Endothelial cell of umbilical vein (primary cell): Measurements from ENCODE around the gene MSH4. TPM values are rescaled to one million over a fixed set of nuclear protein-coding genes. Genes with fewer than 3 reads are reported as not detected.
A peak's percentile ranks its signal among the peaks of the same experiment; 100 is the strongest.
"Not testable (repeated sequence)": the region's sequence is repeated elsewhere in the genome, so short reads cannot be mapped to it uniquely, and the experiment has no call there.

Experiments used
- BruUV-seq: library from RNA; stranded (reverse); fragments of 400-500 nt; replicated peaks from 2 replicates; lab custom pipeline; 2021; lab: Mats Ljungman, UMichigan
- CTCF ChIA-PET: fragments of 300-600, 350-600 bp; sonication (Branson Sonifier 250); formaldehyde crosslinking; loops from one replicate; lab custom pipeline; 2021; ENCODE audit warnings: antibody characterized with exemption, inconsistent platforms; lab: Charles Lee
- POLR2A ChIA-PET: fragments of 300-600, 350-600 bp; sonication (Branson Sonifier 250); formaldehyde crosslinking; loops from one replicate; lab custom pipeline; 2021; ENCODE audit warnings: antibody characterized with exemption, inconsistent platforms; lab: Charles Lee
- DNase-seq: peaks from one replicate; pipeline ENCODE4 v3.0.0-alpha.2; 2011; ENCODE audit warnings: low read depth, low spot score
- FAIRE-seq: peaks from 2 replicates; lab custom pipeline; 2011; peaks lifted over from hg19 to GRCh38; lab: Jason Lieb, UNC
- H2AFZ ChIP-seq: 2 replicates; pipeline ENCODE4 v1.6.0; 2012; ENCODE audit warnings: low read depth, low read length, control low read depth, inconsistent platforms
- H3K27ac ChIP-seq: 2 replicates; pipeline ENCODE4 v1.5.1; 2011; ENCODE audit warnings: low read depth, mild to moderate bottlenecking, control low read depth, low read length, moderate library complexity; ENCODE audit not compliant: insufficient read depth
- H3K27me3 ChIP-seq, 2 experiments: 2 replicates each; pipeline versions ENCODE4 v1.6.0 to v1.6.1; 2011; ENCODE audit warnings: low read length in 2 of 2, mixed read lengths in 1 of 2; ENCODE audit not compliant: control insufficient read depth in 2 of 2, insufficient read depth in 2 of 2
- H3K36me3 ChIP-seq, 2 experiments: 2 replicates in 1 of 2; 3 replicates in 1 of 2; pipeline ENCODE4 v1.5.1; 2011; ENCODE audit warnings: low read length in 2 of 2, mild to moderate bottlenecking in 1 of 2, moderate library complexity in 1 of 2; ENCODE audit not compliant: control insufficient read depth in 2 of 2, insufficient read depth in 2 of 2; ENCODE audit errors: extremely low read depth in 1 of 2
- H3K4me1 ChIP-seq: 3 replicates; pipeline ENCODE4 v1.5.1; 2011; ENCODE audit warnings: mild to moderate bottlenecking, low read length; ENCODE audit not compliant: control insufficient read depth, insufficient read depth; ENCODE audit errors: extremely low read depth
- H3K4me2 ChIP-seq: 2 replicates; pipeline ENCODE4 v1.6.1; 2011; ENCODE audit warnings: low read length, control low read depth, mixed read lengths; ENCODE audit not compliant: insufficient read depth
- H3K4me3 ChIP-seq, 3 experiments: fragments of 200-600 bp in 1 of 3; sonication (generic), shearing (Covaris generic) in 1 of 3; replicated peaks in 1 of 3; 2 replicates each; pipeline ENCODE4 v1.5.1; 2011 to 2016; ENCODE audit warnings: control low read depth in 3 of 3, low read length in 3 of 3, mild to moderate bottlenecking in 2 of 3, inconsistent platforms in 1 of 3, low read depth in 1 of 3, moderate library complexity in 1 of 3; ENCODE audit not compliant: insufficient read depth in 1 of 3
- H3K79me2 ChIP-seq: 2 replicates; pipeline ENCODE4 v1.6.0; 2012; ENCODE audit warnings: low read length, inconsistent platforms; ENCODE audit not compliant: control insufficient read depth, insufficient read depth
- H3K9ac ChIP-seq: replicated peaks from 2 replicates; pipeline ENCODE3; 2011; ENCODE audit warnings: low read length, control low read depth; ENCODE audit not compliant: insufficient read depth; ENCODE audit errors: extremely low read depth
- H3K9me1 ChIP-seq: replicated peaks from 3 replicates; pipeline ENCODE4 v1.6.0; 2011; ENCODE audit warnings: mild to moderate bottlenecking, low read length; ENCODE audit not compliant: control insufficient read depth, insufficient read depth; ENCODE audit errors: extremely low read depth
- H3K9me3 ChIP-seq: replicated peaks from 2 replicates; pipeline ENCODE4 v1.5.1; 2012; ENCODE audit warnings: low read length, inconsistent platforms; ENCODE audit not compliant: control insufficient read depth, insufficient read depth
- H4K20me1 ChIP-seq: replicated peaks from 2 replicates; pipeline ENCODE3; 2011; ENCODE audit warnings: mild to moderate bottlenecking, low read length; ENCODE audit not compliant: control insufficient read depth, insufficient read depth; ENCODE audit errors: extremely low read depth
- CTCF ChIP-seq, 2 donors: IDR thresholded peaks; 1 replicate in 1 of 2; 2 replicates in 1 of 2; pipeline ENCODE4 v1.5.1; 2011; ENCODE audit warnings: low read length in 2 of 2, mild to moderate bottlenecking in 2 of 2, moderate library complexity in 2 of 2, control low read depth in 1 of 2, inconsistent platforms in 1 of 2, low read depth in 1 of 2; ENCODE audit not compliant: insufficient read depth in 1 of 2; ENCODE audit errors: extremely low read depth in 1 of 2
- JUN ChIP-seq: IDR thresholded peaks from 2 replicates; pipeline ENCODE4 v1.6.1; 2011; ENCODE audit warnings: borderline replicate concordance, low read depth; ENCODE audit not compliant: insufficient read length, insufficient read depth
- POLR2A ChIP-seq: IDR thresholded peaks from 2 replicates; pipeline ENCODE4 v1.6.1; 2012; ENCODE audit warnings: low read depth, mild to moderate bottlenecking, control low read depth, low read length
- dilution Hi-C: fragments of 300-500 bp; cut with MboI; formaldehyde crosslinking; loops from one replicate; pipeline ENCODE4 v1.15.0; 2019; ENCODE audit warnings: low sequenced_read_pairs; ENCODE audit not compliant: extremely low pct_ligation_motif_present
- intact Hi-C: fragments of 100-400 bp; cut with micrococcal nuclease; formaldehyde crosslinking; loops from one replicate; pipeline ENCODE4 v1.10.0; 2022
- polyA plus RNA-seq, 4 experiments: library from polyadenylated mRNA; depleted of rRNA in 3 of 4; stranded (reverse) in 3 of 4; unstranded in 1 of 4; fragments of >200 nt; gene quantifications; 2 replicates each; pipeline versions ENCODE4 v1.2.1 to v1.2.3, GENCODE V29; 2011 to 2012; ENCODE audit warnings: missing spikeins in 1 of 4
- total RNA-seq: library from RNA; stranded (reverse); gene quantifications from 2 replicates; pipeline ENCODE4 v1.2.3, GENCODE V29; 2021

MSH4 gene
- total and polyA plus RNA-seq, 2 donors (not counting 3 experiments of a cell fraction or from before 2014, with no cell fraction given) = 0.01 to 0.29 TPM

DNA sequence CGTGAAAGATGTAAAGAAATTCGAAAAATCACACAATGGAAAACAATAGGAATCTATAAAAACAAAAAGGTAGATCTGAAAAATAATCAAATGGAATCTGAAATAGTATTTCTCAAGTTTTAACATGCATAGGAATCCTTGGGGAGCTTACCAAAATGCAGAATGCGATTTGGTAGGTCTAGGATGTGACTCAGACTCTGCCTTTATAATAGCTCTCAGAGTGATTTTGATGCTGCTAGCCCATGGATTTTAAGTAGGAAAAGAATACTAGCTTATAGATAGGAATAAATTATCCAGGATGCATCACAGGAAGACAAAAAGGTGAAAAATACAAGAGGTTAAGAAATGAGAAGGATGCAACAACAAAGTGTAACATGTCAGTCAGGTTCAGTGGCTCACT lies 24.7 kb upstream of the MSH4 start:
- ChIA-PET CTCF (interaction anchor here (0.6 kb wide), 1 partner anchor 343 kb away, joined by 3 read pairs; no protein-coding TSS in a partner anchor), POLR2A (no interaction called here)
- Histone ChIP-seq H3K4me1 (peaks cover 2% of the 10 kb centered on the region), H3K9ac (no peak overlapping the region), H3K36me3 (no peaks in the 10 kb centered on the region), H3K27ac (no peak overlapping the region), H3K27me3 (no peaks in the 10 kb centered on the region), H3K4me3 (no peak overlapping the region), H3K79me2 (no peaks in the 10 kb centered on the region), H4K20me1 (no peaks in the 10 kb centered on the region), H2AFZ (no peak overlapping the region), H3K9me1 (no peaks in the 10 kb centered on the region), H3K4me2 (no peak overlapping the region), H3K9me3 (no peaks in the 10 kb centered on the region)
- intact Hi-C loops = no loop called here
- BruUV-seq = no TSS peak
- dilution Hi-C loops = no loop called here
- no peak for TF ChIP-seq POLR2A
- TF ChIP-seq CTCF (IDR thresholded peaks at IDR 0.05; ENCODE audit: extremely low read depth in 1 of 2, insufficient read depth in 1 of 2, low read depth in 1 of 2, low read length in 2 of 2) = no peak
- no peak for TF ChIP-seq JUN
- DNase-seq (no peak), FAIRE-seq (no peak)

GRCh38 chr1:75777812-75778211 lies 18.9 kb upstream of the MSH4 start:
- dilution Hi-C loops, H3K36me3 ChIP-seq, H3K4me2 ChIP-seq, H3K4me1 ChIP-seq, intact Hi-C loops, H3K9ac ChIP-seq, H2AFZ ChIP-seq, POLR2A ChIA-PET, DNase-seq, H3K9me1 ChIP-seq, H3K79me2 ChIP-seq, H3K9me3 ChIP-seq, H3K27me3 ChIP-seq, FAIRE-seq, BruUV-seq, H3K4me3 ChIP-seq, H3K27ac ChIP-seq, H4K20me1 ChIP-seq: not testable (repeated sequence)
- CTCF ChIA-PET = interaction anchor here (0.7 kb wide), 1 partner anchor 12 kb away, joined by 3 read pairs; no protein-coding TSS in a partner anchor

- H3K4me2 ChIP-seq, H3K79me2 ChIP-seq, dilution Hi-C loops, intact Hi-C loops, POLR2A ChIA-PET, H3K27ac ChIP-seq, DNase-seq, H3K36me3 ChIP-seq, H3K4me3 ChIP-seq, H4K20me1 ChIP-seq, H3K9me3 ChIP-seq, BruUV-seq, H3K4me1 ChIP-seq, H3K27me3 ChIP-seq, H2AFZ ChIP-seq, H3K9ac ChIP-seq, H3K9me1 ChIP-seq: not testable (repeated sequence)
- peak; percentile 4 for FAIRE-seq
- CTCF ChIA-PET = interaction anchor here (0.7 kb wide), 1 partner anchor 13 kb away, joined by 3 read pairs; no protein-coding TSS in a partner anchor
Measured at GRCh38 chr1:75778694-75779093, 18.0 kb upstream of the MSH4 start.
